Measurements from ENCODE around the gene OR51E2. TPM values are rescaled to one million over a fixed set of nuclear protein-coding genes. Genes with fewer than 3 reads are reported as not detected.

Gene OR51E2
- total RNA-seq, 4 donors from 2014 or later, result 0.26 to 1.8 (median 0.49) TPM

DNA sequence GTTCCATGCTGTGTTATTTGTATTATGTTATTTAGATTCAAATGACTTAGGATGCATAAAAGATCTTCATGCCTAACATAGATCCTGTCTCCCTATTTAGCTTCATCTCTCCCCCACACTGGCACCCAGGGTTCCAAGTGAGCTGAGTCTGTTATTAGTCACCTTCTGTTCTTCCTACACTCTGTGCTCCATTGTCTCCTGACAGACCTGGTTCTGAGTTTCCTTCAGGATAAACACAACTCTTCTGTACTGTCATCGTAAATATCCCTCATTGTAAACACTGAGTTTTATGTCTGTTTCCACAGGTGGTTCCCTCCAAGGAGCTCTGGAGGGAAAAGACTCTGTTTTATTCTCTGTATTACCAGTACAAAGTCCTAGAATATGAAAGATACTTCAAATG lies 15.6 kb upstream of the OR51E2 start:
- Histone ChIP-seq H3K27me3 (no peaks in the 10 kb centered on the region), H3K27ac (no peak overlapping the region), H3K36me3 (no peaks in the 10 kb centered on the region), H3K4me1 (no peaks in the 10 kb centered on the region), H3K9me3 (no peaks in the 10 kb centered on the region), H3K4me3 (no peak overlapping the region)
- intact Hi-C loops (cut with DNase I; ENCODE audit: low total_unique reads), result no loop called here
- DNase-seq, result no peak
- no peak for TF ChIP-seq POLR2A (IDR thresholded peaks at IDR 0.05)

DNA sequence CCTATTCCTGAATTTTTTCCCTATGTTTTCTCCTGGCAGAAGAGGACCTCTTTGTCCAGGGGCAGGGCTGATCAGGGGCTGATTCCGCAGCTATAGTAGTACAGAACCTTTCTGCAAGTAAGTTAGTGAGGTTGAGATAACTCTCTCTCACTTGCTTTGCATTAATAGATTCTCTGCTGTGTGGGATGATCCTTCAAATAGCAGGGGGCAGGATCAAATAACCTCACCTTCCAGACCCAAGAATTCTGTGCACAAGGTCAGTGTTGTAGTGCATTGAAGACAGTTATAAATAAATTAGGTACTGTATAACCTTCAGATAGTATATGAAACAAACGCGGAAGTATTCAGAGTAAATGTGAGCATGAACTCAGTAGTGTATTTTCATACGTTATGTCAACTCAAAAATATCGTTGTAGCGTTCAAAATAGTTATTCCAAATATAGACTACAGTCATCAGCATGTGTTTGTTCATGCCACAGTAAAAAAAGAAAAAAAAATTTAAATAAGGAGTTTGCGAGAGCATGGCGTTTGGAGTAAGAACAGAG lies 7.2 kb upstream of the OR51E2 start:
- DNase-seq, result no peak
- Histone ChIP-seq H3K27ac (no peak overlapping the region), H3K4me3 (no peak overlapping the region), H3K9me3 (no peaks in the 10 kb centered on the region), H3K27me3 (no peaks in the 10 kb centered on the region), H3K36me3 (no peaks in the 10 kb centered on the region), H3K4me1 (no peaks in the 10 kb centered on the region)
- intact Hi-C loops (cut with DNase I; ENCODE audit: low total_unique reads), result no loop called here
- TF ChIP-seq POLR2A (IDR thresholded peaks at IDR 0.05), result no peak
- TF ChIP-seq, protein P1, sequence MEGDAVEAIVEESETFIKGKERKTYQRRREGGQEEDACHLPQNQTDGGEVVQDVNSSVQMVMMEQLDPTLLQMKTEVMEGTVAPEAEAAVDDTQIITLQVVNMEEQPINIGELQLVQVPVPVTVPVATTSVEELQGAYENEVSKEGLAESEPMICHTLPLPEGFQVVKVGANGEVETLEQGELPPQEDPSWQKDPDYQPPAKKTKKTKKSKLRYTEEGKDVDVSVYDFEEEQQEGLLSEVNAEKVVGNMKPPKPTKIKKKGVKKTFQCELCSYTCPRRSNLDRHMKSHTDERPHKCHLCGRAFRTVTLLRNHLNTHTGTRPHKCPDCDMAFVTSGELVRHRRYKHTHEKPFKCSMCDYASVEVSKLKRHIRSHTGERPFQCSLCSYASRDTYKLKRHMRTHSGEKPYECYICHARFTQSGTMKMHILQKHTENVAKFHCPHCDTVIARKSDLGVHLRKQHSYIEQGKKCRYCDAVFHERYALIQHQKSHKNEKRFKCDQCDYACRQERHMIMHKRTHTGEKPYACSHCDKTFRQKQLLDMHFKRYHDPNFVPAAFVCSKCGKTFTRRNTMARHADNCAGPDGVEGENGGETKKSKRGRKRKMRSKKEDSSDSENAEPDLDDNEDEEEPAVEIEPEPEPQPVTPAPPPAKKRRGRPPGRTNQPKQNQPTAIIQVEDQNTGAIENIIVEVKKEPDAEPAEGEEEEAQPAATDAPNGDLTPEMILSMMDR (IDR thresholded peaks at IDR 0.05), result no peak

DNA sequence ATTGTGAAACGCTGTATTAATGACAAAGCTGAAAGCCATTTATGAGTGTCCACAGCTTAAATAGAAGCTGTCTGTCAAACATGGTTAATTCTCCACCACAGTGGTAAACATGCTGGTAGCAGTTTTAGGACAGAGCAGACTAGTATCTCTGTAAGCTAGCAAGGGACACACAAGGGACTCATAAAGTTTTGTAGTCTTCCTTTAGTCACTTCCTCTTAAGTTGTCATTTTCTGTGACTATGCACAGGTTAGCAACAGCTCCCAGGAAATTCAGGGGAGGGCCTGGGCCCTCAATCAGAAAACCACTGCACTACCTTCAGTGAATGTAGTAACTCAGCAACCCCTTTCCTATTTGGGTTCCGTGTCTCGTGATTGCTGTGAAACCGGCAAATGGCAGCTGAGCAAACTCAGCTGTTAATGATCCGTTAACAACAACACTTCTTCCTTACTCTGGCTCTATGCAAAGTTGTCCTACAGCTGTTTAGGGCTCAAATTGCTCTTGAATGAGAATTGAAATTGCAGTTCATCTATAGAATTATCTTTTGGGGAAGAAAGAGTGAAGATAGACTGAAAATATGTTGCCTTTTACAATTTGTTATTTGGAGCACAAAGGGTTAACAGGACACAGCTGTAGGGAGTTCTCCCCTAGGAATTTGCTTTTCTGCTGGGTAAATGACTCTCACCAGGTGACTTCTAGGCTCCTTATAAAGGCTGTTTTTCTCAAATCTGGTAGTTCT lies 6.6 kb upstream of the OR51E2 start, which contains the start of gene MMP26:
TSS of gene MMP26 (plus strand) at position 731 of the 736 bp plus-strand sequence.
- Histone ChIP-seq H3K27me3 (no peaks in the 10 kb centered on the region), H3K9me3 (no peaks in the 10 kb centered on the region), H3K4me3 (no peak within 1 kb of the TSS), H3K4me1 (no peaks in the 10 kb centered on the region), H3K27ac (no peak within 1 kb of the TSS), H3K36me3 (no peaks in the 10 kb centered on the region)
- intact Hi-C loops (cut with DNase I; ENCODE audit: low total_unique reads), result no loop called here
- DNase-seq, result no peak
- TF ChIP-seq, protein P1 (IDR thresholded peaks at IDR 0.05), result no peak
- no peak for TF ChIP-seq POLR2A (IDR thresholded peaks at IDR 0.05)

DNA sequence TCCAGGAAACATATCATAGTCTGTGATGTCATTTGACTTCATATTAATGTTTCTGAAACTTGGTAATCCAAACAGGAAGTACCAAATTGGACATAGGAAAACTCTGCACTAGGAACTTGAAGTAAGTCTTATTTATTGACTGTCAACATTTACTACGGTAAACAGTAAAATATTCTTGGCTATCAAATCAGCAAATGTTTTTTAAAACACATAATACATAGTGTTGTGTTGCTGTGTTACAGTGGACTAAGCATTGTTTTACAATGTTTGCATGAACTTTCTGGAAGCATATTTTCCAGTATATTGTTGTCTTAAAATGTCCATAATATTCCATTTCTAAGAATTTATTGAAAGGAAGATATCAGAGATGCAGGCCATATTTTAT lies 2.8 kb upstream of the OR51E2 start:
- no peaks in the 10 kb centered on the region for H3K36me3 ChIP-seq
- no peaks in the 10 kb centered on the region for H3K9me3 ChIP-seq
- H3K27ac ChIP-seq, result no peak overlapping the region
- H3K4me1 ChIP-seq, result no peaks in the 10 kb centered on the region
- intact Hi-C loops (cut with DNase I; ENCODE audit: low total_unique reads), result no loop called here
- no peak overlapping the region for H3K4me3 ChIP-seq
- no peaks in the 10 kb centered on the region for H3K27me3 ChIP-seq
- TF ChIP-seq, protein P1 (IDR thresholded peaks at IDR 0.05), result no peak
- TF ChIP-seq POLR2A (IDR thresholded peaks at IDR 0.05), result no peak
- DNase-seq, result no peak

DNA sequence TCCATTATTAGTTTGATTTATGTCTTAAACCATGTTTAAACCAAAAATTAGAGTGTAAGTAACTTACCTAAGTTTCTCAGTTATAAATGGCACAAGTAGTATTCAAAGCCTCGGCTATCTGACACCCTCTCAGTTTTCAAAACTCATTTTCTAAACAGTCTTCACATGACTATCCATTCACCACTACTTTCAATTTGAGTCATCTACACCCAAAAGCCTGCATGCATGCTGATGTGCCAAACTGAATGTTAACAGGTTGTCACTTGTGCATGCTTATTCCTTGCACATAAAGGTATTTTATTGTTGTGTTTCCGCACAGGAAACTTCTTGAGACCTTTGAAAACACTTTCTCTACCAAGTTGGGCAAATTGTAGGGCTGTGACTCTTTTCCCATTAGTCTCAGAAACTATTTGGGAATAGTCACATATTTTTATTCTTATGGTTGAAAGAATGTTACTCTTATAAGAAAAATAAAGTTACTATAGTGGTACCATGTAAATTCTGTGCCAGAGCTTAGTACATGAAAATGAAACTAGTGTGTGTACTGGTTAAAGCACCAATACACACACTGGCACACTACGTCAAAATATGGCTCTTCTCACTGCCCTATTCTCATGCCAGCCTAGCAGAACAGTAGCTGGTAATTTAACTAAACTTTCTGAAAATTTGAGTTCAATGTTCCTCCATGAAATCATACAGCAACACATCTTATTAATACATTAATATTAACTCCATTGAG lies 2.2 kb upstream of the OR51E2 start:
- Histone ChIP-seq H3K4me1 (no peaks in the 10 kb centered on the region), H3K27me3 (no peaks in the 10 kb centered on the region), H3K9me3 (no peaks in the 10 kb centered on the region), H3K36me3 (no peaks in the 10 kb centered on the region), H3K27ac (no peak overlapping the region), H3K4me3 (no peak overlapping the region)
- intact Hi-C loops (cut with DNase I; ENCODE audit: low total_unique reads), result no loop called here
- TF ChIP-seq, protein P1 (IDR thresholded peaks at IDR 0.05), result no peak
- no peak for TF ChIP-seq POLR2A (IDR thresholded peaks at IDR 0.05)
- DNase-seq, result no peak

All from uterus (tissue), 4 donors.